GM18502 (cell line): Measurements from ENCODE around the gene NCAPH2.
A peak's percentile ranks its signal among the peaks of the same experiment; 100 is the strongest.

Source experiments
- ATAC-seq: cut with Tn5 transposase; IDR thresholded peaks from one replicate; pipeline ENCODE4 v1.9.1; 2021; ENCODE audit warnings: mild to moderate bottlenecking; ENCODE audit not compliant: unreplicated experiment, poor library complexity

NCAPH2 gene

GRCh38 chr22:50507991-50508884 is at the start of gene NCAPH2:
NCAPH2 (plus strand) TSS chr22:50508224; CDS start chr22:50508338, 114 bp downstream.
- peak; percentile 69 for ATAC-seq

GRCh38 chr22:50459016-50459415 is 49.0 kb upstream of the NCAPH2 start:
- no peak for ATAC-seq

GRCh38 chr22:50459496-50460140 is 48.4 kb upstream of the NCAPH2 start:
- ATAC-seq, result no peak

- ATAC-seq, result no peak
Measured at GRCh38 chr22:50460938-50461337, 47.1 kb upstream of the NCAPH2 start.

GRCh38 chr22:50461536-50461935 is 46.5 kb upstream of the NCAPH2 start:
- ATAC-seq, result no peak

- no peak for ATAC-seq
Measured at GRCh38 chr22:50461979-50462540, 46.0 kb upstream of the NCAPH2 start.

GRCh38 chr22:50463188-50463900 is 44.7 kb upstream of the NCAPH2 start:
- ATAC-seq, result no peak

- ATAC-seq, result no peak
Measured at GRCh38 chr22:50464451-50464850, 43.6 kb upstream of the NCAPH2 start.

GRCh38 chr22:50465066-50465930 is 42.7 kb upstream of the NCAPH2 start:
- no peak for ATAC-seq

- ATAC-seq, result no peak
Measured at GRCh38 chr22:50467341-50467740, 40.7 kb upstream of the NCAPH2 start.

- ATAC-seq, result no peak
Measured at GRCh38 chr22:50467773-50468440, 40.1 kb upstream of the NCAPH2 start.

- ATAC-seq, result no peak
Measured at GRCh38 chr22:50468626-50469025, 39.4 kb upstream of the NCAPH2 start.

- peak; percentile 68 for ATAC-seq
Measured at GRCh38 chr22:50469377-50470305, 38.4 kb upstream of the NCAPH2 start.

GRCh38 chr22:50470491-50470890 is 37.5 kb upstream of the NCAPH2 start:
- ATAC-seq, result no peak

- no peak for ATAC-seq
Measured at GRCh38 chr22:50471197-50471847, 36.7 kb upstream of the NCAPH2 start.

GRCh38 chr22:50471962-50472361 is 36.1 kb upstream of the NCAPH2 start:
- ATAC-seq, result no peak

GRCh38 chr22:50473088-50473487 is 34.9 kb upstream of the NCAPH2 start:
- no peak for ATAC-seq
